BLaER1 treated with 17β-estradiol and CSF1 and Interleukin-3, amounts not matched to agents 10 nM and 100 nM (cell line): Measurements from ENCODE around the gene KCNJ15.

Experiments used
- H3K27ac ChIP-seq, 11 experiments: shearing (Covaris generic); formaldehyde crosslinking; 2 replicates each; pipeline ENCODE4 v1.8.1; 2022
- H3K27me3 ChIP-seq, 11 experiments: shearing (Covaris generic); formaldehyde crosslinking; 2 replicates each; pipeline ENCODE4 v1.8.1; 2022
- H3K36me3 ChIP-seq, 11 experiments: shearing (Covaris generic); formaldehyde crosslinking; 2 replicates each; pipeline ENCODE4 v1.8.1; 2022
- H3K4me1 ChIP-seq, 10 experiments: shearing (Covaris generic); formaldehyde crosslinking; 2 replicates each; pipeline ENCODE4 v1.8.1; 2022
- H3K4me2 ChIP-seq, 11 experiments: shearing (Covaris generic); formaldehyde crosslinking; 2 replicates each; pipeline ENCODE4 v1.8.1; 2022
- H3K4me3 ChIP-seq, 10 experiments: shearing (Covaris generic); formaldehyde crosslinking; 2 replicates each; pipeline ENCODE4 v1.8.1; 2022
- H3K9ac ChIP-seq, 11 experiments: shearing (Covaris generic); formaldehyde crosslinking; 2 replicates each; pipeline ENCODE4 v1.8.1; 2022
- H3K9me3 ChIP-seq, 11 experiments: shearing (Covaris generic); formaldehyde crosslinking; replicated peaks in 1 of 11; 2 replicates each; pipeline ENCODE4 v1.8.1; 2022
- H4K20me1 ChIP-seq, 11 experiments: shearing (Covaris generic); formaldehyde crosslinking; 2 replicates each; pipeline ENCODE4 v1.8.1; 2022
- Cebpa-rat ChIP-seq, 11 experiments: shearing (Covaris generic); IDR thresholded peaks; 2 replicates each; pipeline ENCODE4 v1.8.1; 2022

KCNJ15 gene

DNA sequence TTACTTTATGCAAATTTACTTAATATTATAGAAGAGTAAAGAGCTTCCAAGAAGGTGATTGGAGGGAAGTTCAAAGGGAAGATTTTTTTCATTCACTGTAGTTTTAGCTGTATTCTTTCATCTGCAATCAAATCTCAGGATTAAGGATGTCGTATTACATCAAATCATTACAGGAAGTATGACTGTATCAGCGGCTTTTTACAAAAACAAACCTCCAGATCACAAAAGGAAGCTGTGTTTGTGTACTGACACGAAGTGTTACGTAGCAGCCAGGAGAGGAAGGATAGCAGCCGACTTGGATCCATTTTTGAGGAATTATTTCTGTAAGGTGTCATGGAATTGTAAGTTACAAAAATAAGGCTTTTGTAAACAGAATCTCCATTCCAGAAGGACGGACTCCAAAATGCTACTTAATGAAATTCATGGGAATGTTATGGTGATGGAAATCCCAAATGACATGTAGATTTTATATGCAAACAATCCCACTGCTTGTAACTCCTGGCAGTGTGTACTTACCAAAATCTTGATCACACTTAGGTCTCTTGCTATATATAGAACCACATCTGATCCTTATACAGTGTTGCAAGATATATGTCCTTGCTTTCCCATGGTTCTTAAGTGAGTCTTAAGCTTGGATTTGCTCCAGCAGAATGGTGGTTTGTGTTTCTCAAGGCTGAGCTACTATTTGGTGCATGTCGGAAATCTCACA lies 49.8 kb downstream of the KCNJ15 start:
- H3K4me1 ChIP-seq = peaks cover 21 to 52% (median 41%) of the 10 kb centered on the region in 10 experiments
- no peaks in the 10 kb centered on the region for H4K20me1 ChIP-seq
- H3K4me3 ChIP-seq = no peak overlapping the region; a peak in 1 of 20 replicates
- H3K27me3 ChIP-seq = peaks cover 0 to 31% (median 0%) of the 10 kb centered on the region in 11 experiments; a peak in 7 of 22 replicates
- peak overlapping the region in 8 of 11 experiments; percentile 5 to 63 (median 34); a peak in 9 of 22 replicates for H3K27ac ChIP-seq
- H3K4me2 ChIP-seq = peak overlapping the region; percentile 42 to 80 (median 65)
- no peaks in the 10 kb centered on the region for H3K36me3 ChIP-seq
- peaks cover 0 to 13% (median 10%) of the 10 kb centered on the region in 11 experiments; a peak in 11 of 22 replicates for H3K9me3 ChIP-seq
- no peak overlapping the region for H3K9ac ChIP-seq
- no peak for TF ChIP-seq Cebpa-rat (IDR thresholded peaks at IDR 0.05)

DNA sequence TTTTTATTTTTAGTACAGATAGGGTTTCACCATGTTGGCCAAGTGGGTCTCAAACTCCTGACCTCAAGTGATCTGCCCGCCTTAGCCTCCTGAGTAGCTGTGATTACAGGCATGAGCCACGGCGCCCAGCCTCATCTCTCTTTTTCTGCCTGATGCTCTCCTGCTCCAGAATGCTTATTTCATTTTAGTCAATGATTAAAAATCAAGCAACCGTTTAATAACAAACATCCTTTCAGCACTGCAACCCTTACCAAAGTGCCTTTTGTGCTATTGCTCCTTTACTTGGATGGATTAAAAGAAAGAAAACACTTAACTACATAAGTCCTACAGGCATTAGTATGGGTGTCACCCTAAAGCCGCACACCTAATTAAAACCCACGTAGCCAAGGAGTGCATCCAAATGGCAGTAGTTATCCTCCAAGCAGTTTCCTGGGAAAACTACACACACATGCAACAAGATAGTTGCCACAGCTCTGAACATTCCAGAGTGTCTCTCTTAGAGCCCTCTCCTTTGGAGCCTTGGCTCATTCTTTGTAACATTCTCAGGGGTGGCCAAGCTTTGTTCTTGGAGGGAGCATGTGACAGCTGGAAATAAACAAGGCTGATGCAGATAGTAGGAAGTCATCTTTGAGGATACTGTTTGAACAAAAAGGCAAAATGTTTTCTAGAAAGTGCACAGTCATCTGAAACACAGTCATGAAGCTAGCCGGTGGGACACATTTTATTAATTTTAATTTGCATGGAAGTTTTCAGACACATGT lies 51.2 kb downstream of the KCNJ15 start:
- no peaks in the 10 kb centered on the region for H4K20me1 ChIP-seq
- H3K9ac ChIP-seq = no peak overlapping the region
- no peak for TF ChIP-seq Cebpa-rat (IDR thresholded peaks at IDR 0.05)
- peaks cover 0 to 42% (median 0%) of the 10 kb centered on the region in 11 experiments; a peak in 8 of 22 replicates for H3K27me3 ChIP-seq
- H3K36me3 ChIP-seq = no peaks in the 10 kb centered on the region
- H3K4me1 ChIP-seq = peaks cover 34 to 61% (median 51%) of the 10 kb centered on the region in 10 experiments
- 0 out of 22 replicates have a peak overlapping the region, but pooled peaks of 2 of the 11 experiments have one; percentile 55 to 65 for H3K4me2 ChIP-seq
- peaks cover 0 to 13% (median 10%) of the 10 kb centered on the region in 11 experiments; a peak in 11 of 22 replicates for H3K9me3 ChIP-seq
- no peak overlapping the region for H3K4me3 ChIP-seq
- H3K27ac ChIP-seq = peak overlapping the region in 2 of 11 experiments; percentile 0 to 63; a peak in 3 of 22 replicates

DNA sequence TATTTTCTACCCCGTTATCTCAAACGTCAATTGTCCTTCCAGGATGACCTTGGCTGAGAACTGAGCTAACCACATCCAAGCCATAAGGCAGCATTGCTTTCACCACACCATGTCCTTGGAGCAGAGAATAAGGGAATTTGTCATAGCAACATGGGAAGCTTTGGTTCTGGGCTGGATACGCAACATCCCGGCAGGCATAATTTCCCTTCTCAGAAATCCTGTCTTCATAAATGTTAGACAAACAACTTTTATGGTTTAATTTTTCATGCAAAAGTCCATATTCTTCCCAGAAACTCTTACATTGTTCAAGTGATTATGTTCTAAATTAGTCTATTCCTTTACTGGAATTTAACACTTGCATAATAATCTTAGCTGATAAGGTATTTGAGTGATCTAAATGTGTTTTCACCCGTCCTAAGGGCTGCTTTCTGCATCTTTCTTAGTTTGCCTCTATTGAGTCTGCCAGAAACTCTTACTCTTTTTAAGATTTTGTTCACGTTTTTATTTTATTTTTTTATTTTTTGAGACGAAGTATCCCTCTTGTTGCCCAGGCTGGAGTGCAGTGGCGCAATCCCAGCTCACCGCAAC lies 51.8 kb downstream of the KCNJ15 start:
- peaks cover 39 to 68% (median 58%) of the 10 kb centered on the region in 10 experiments for H3K4me1 ChIP-seq
- peaks cover 0 to 48% (median 0%) of the 10 kb centered on the region in 11 experiments; a peak in 8 of 22 replicates for H3K27me3 ChIP-seq
- TF ChIP-seq Cebpa-rat (IDR thresholded peaks at IDR 0.05) = no peak
- H3K4me2 ChIP-seq = no peak overlapping the region
- no peaks in the 10 kb centered on the region for H4K20me1 ChIP-seq
- no peak overlapping the region for H3K4me3 ChIP-seq
- H3K27ac ChIP-seq = peak overlapping the region in 1 of 11 experiments; percentile 63; a peak in 1 of 22 replicates
- H3K9ac ChIP-seq = no peak overlapping the region
- peaks cover 0 to 13% (median 10%) of the 10 kb centered on the region in 11 experiments; a peak in 11 of 22 replicates for H3K9me3 ChIP-seq
- H3K36me3 ChIP-seq = no peaks in the 10 kb centered on the region

DNA sequence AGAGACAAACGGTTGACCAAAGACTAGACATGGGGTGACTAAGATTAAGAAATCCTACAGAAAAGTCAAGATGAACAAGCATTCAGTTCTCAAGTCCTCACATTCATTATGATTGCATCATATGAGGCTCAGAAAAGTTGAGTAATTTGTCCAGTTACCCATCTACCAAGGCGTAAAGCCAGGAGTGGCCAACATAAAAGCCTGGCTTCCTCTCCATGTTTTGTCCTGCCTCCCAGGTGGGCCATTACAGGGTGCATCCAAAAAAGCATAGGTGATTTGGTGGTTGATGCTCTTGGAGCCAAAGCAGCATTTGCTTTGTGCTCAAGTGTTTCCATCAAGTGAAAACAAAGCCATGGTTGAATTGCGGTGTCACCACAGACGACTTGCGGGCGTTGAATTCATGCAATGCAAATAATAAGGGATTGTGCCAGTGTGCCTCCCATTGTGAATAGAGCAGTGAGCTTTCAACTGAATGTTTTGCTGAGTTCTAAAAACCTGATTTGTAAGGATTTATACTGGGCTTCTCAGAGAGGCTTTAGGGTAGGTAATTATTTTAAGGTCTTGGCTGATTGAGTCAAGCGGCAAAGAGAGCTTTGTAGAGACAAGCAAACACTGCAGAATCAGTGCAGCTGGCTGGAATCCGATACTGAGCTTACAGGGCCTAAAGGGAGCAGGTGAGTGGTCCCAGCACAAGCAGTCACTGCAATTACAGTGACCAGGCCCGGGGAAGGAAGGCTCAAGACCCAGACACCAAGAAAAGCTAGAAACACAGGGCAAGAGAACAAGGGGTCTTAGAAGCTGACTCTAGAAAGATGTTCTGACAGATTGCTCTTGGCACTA lies 54.1 kb downstream of the KCNJ15 start:
- peak in 7 of 11 experiments; percentile 43 to 72 (median 59); a peak in 10 of 22 replicates for TF ChIP-seq Cebpa-rat (IDR thresholded peaks at IDR 0.05)
- Histone ChIP-seq H3K4me3 (no peak overlapping the region), H3K4me2 (peak overlapping the region; percentile 43 to 88 (median 80)), H3K9ac (peak overlapping the region in 7 of 11 experiments; percentile 4 to 65 (median 31); a peak in 8 of 22 replicates), H3K9me3 (peaks cover 0 to 17% (median 10%) of the 10 kb centered on the region in 11 experiments; a peak in 11 of 22 replicates), H3K36me3 (no peaks in the 10 kb centered on the region), H4K20me1 (no peaks in the 10 kb centered on the region), H3K27ac (peak overlapping the region in 9 of 11 experiments; percentile 2 to 88 (median 61); a peak in 16 of 22 replicates), H3K27me3 (peaks cover 0 to 71% (median 0%) of the 10 kb centered on the region in 11 experiments; a peak in 8 of 22 replicates), H3K4me1 (peaks cover 39 to 87% (median 77%) of the 10 kb centered on the region in 10 experiments)

DNA sequence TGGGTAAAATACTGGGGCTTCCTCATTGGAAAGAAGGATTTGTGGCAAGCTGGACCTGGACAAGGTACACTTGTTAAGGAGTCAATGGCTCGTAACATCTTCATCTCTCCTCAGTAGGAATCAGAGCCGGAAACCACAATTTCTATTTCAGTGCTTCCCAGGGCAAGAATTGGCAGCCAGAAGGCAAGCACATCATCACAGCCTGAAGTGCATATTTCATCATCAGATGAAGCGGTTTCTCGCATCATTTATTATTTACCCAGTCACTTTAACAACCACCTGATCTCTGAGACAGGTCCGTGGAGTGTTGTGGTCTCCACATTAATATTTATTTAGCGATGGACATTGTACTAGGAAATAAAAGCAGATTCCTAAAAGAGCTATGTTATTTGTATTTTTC lies 55.0 kb downstream of the KCNJ15 start:
- 0 out of 20 replicates have a peak overlapping the region, but pooled peaks of 1 of the 10 experiments have one; percentile 1 for H3K4me3 ChIP-seq
- peak in 9 of 11 experiments; percentile 21 to 92 (median 55); a peak in 12 of 22 replicates for TF ChIP-seq Cebpa-rat (IDR thresholded peaks at IDR 0.05)
- H4K20me1 ChIP-seq = no peaks in the 10 kb centered on the region
- peaks cover 0 to 75% (median 0%) of the 10 kb centered on the region in 11 experiments; a peak in 8 of 22 replicates for H3K27me3 ChIP-seq
- H3K36me3 ChIP-seq = no peaks in the 10 kb centered on the region
- peaks cover 0 to 17% (median 10%) of the 10 kb centered on the region in 11 experiments; a peak in 11 of 22 replicates for H3K9me3 ChIP-seq
- peak overlapping the region in 9 of 11 experiments; percentile 2 to 88 (median 61); a peak in 15 of 22 replicates for H3K27ac ChIP-seq
- H3K9ac ChIP-seq = peak overlapping the region in 5 of 11 experiments; percentile 9 to 68 (median 50); a peak in 5 of 22 replicates
- H3K4me1 ChIP-seq = peaks cover 34 to 82% (median 70%) of the 10 kb centered on the region in 10 experiments
- peak overlapping the region; percentile 43 to 88 (median 80) for H3K4me2 ChIP-seq

DNA sequence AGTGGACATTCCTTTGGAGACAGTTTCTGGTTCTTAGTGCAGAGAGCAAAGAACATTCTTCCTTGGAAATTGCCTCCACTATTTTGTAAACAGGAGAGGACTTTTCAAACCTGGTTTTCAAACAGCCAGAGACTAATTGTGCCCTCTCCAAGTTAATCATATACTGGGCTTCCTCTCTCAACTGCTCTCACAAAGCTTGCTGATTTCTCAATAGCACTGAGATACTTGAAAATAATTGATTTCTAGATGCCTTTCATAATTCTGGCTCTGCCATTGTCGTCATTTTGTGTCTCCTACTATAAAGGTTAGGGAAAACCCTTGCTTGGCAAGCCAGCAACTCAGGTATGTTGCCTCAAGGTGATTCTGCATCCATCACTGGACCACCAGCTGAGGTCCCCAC lies 56.0 kb downstream of the KCNJ15 start:
- H3K9me3 ChIP-seq = peaks cover 0 to 14% (median 3%) of the 10 kb centered on the region in 11 experiments; a peak in 12 of 22 replicates
- H3K27me3 ChIP-seq = peaks cover 0 to 79% (median 0%) of the 10 kb centered on the region in 11 experiments; a peak in 8 of 22 replicates
- peaks cover 30 to 74% (median 61%) of the 10 kb centered on the region in 10 experiments for H3K4me1 ChIP-seq
- peak overlapping the region; percentile 43 to 88 (median 80); a peak in 20 of 22 replicates for H3K4me2 ChIP-seq
- H3K9ac ChIP-seq = 0 out of 22 replicates have a peak overlapping the region, but pooled peaks of 1 of the 11 experiments have one; percentile 68
- H3K4me3 ChIP-seq = no peak overlapping the region
- peak overlapping the region in 4 of 11 experiments; percentile 62 to 88 (median 72); a peak in 7 of 22 replicates for H3K27ac ChIP-seq
- H3K36me3 ChIP-seq = no peaks in the 10 kb centered on the region
- TF ChIP-seq Cebpa-rat (IDR thresholded peaks at IDR 0.05) = no peak
- H4K20me1 ChIP-seq = no peaks in the 10 kb centered on the region

DNA sequence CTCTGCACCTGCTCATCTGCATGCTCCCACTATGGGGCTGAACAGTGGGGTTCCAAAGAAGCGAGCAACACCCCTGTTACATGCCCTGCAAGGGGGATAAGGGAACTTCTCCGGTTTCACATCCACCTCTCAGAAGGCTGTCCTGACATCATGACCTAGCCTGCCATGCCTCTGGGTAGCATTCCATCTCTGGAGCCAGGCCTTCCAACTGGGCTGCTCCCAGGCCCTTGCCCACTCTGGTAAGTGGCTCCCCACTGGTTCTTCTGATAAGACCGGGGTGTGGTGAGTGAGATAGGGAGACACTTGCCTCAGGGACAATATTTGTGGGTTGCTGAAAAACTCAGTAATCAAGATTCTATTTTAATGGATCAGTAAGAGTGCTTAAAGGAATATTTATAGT lies 57.8 kb downstream of the KCNJ15 start:
- H3K9ac ChIP-seq = peak overlapping the region in 2 of 11 experiments; percentile 7 to 16; a peak in 1 of 22 replicates
- H3K9me3 ChIP-seq = peaks cover 0 to 24% (median 9%) of the 10 kb centered on the region in 11 experiments; a peak in 16 of 22 replicates
- peak overlapping the region in 9 of 11 experiments; percentile 6 to 88 (median 80); a peak in 17 of 22 replicates for H3K4me2 ChIP-seq
- H4K20me1 ChIP-seq = no peaks in the 10 kb centered on the region
- no peak overlapping the region for H3K4me3 ChIP-seq
- no peaks in the 10 kb centered on the region for H3K36me3 ChIP-seq
- peaks cover 0 to 80% (median 0%) of the 10 kb centered on the region in 11 experiments; a peak in 8 of 22 replicates for H3K27me3 ChIP-seq
- peaks cover 30 to 65% (median 60%) of the 10 kb centered on the region in 10 experiments for H3K4me1 ChIP-seq
- TF ChIP-seq Cebpa-rat (IDR thresholded peaks at IDR 0.05) = no peak
- peak overlapping the region in 4 of 11 experiments; percentile 38 to 88 (median 66); a peak in 6 of 22 replicates for H3K27ac ChIP-seq
